Activated CD4-positive, alpha-beta memory T cell treated with anti-CD3 and anti-CD28 coated beads, Interleukin-2, amount 10 ng/mL, durations not matched to agents 7 days and 5 days (primary cell): ENCODE results near the gene KRTAP4-2. TPM values are rescaled to one million over a fixed set of nuclear protein-coding genes. Genes with fewer than 3 reads are reported as not detected.
"Not testable (repeated sequence)": the region's sequence is repeated elsewhere in the genome, so short reads cannot be mapped to it uniquely, and the experiment has no call there.

Experiments
- CTCF ChIA-PET: fragments of 350-600 bp; sonication (Branson Sonifier 250); formaldehyde crosslinking; loops from one replicate; lab custom pipeline; 2021; ENCODE audit warnings: antibody characterized with exemption, inconsistent platforms; lab: Charles Lee
- POLR2A ChIA-PET: fragments of 350-600 bp; sonication (Branson Sonifier 250); formaldehyde crosslinking; loops from one replicate; lab custom pipeline; 2021; ENCODE audit warnings: antibody characterized with exemption; lab: Charles Lee
- DNase-seq: peaks from one replicate; pipeline ENCODE4 v3.0.0-alpha.2; 2020
- H3K27ac Mint-ChIP-seq: one replicate; pipeline ENCODE4 v1.8.0; 2021; ENCODE audit warnings: mild to moderate bottlenecking, mixed read lengths
- H3K27me3 Mint-ChIP-seq: one replicate; pipeline ENCODE4 v1.8.0; 2021; ENCODE audit warnings: mixed read lengths
- H3K36me3 Mint-ChIP-seq: one replicate; pipeline ENCODE4 v1.8.0; 2021; ENCODE audit warnings: low read depth, mixed read lengths
- H3K4me1 Mint-ChIP-seq: one replicate; pipeline ENCODE4 v1.8.0; 2021; ENCODE audit warnings: mixed read lengths
- H3K4me3 Mint-ChIP-seq: one replicate; pipeline ENCODE4 v1.8.0; 2021; ENCODE audit warnings: mild to moderate bottlenecking, mixed read lengths
- H3K9me3 Mint-ChIP-seq: one replicate; pipeline ENCODE4 v1.8.0; 2021; ENCODE audit warnings: mixed read lengths
- total RNA-seq, 2 experiments: library from RNA; stranded (reverse); gene quantifications; one replicate each; pipeline ENCODE4 v1.2.3, GENCODE V29; 2021

The KRTAP4-2 gene
- total RNA-seq, 2 experiments from 2014 or later, result not detected

GRCh38 chr17:41149652-41149985 lies 28.4 kb downstream of the KRTAP4-2 start, which contains the start of gene KRTAP4-5:
KRTAP4-5 (minus strand) TSS chr17:41149825; CDS start chr17:41149767, 58 bp downstream.
- ChIA-PET CTCF (no interaction called here), POLR2A (no interaction called here)
- H3K27ac Mint-ChIP-seq, result no peak within 1 kb of the TSS
- H3K4me3 Mint-ChIP-seq, result no peak within 1 kb of the TSS
- DNase-seq, result no peak
- H3K9me3 Mint-ChIP-seq, result no peaks in the 10 kb centered on the region
- H3K27me3 Mint-ChIP-seq, result peaks cover 3% of the 10 kb centered on the region
- H3K4me1 Mint-ChIP-seq, result no peaks in the 10 kb centered on the region
- H3K36me3 Mint-ChIP-seq, result no peaks in the 10 kb centered on the region

GRCh38 chr17:41148971-41149651 lies 28.9 kb downstream of the KRTAP4-2 start:
- H3K9me3 Mint-ChIP-seq, POLR2A ChIA-PET, H3K4me1 Mint-ChIP-seq, H3K36me3 Mint-ChIP-seq, H3K4me3 Mint-ChIP-seq, DNase-seq, H3K27ac Mint-ChIP-seq, H3K27me3 Mint-ChIP-seq, CTCF ChIA-PET: not testable (repeated sequence)

- no peaks in the 10 kb centered on the region for H3K4me1 Mint-ChIP-seq
- DNase-seq, result no peak
- no peaks in the 10 kb centered on the region for H3K27me3 Mint-ChIP-seq
- H3K4me3 Mint-ChIP-seq, result no peak overlapping the region
- no peak overlapping the region for H3K27ac Mint-ChIP-seq
- H3K36me3 Mint-ChIP-seq, result no peaks in the 10 kb centered on the region
- POLR2A ChIA-PET, result no interaction called here
- CTCF ChIA-PET, result interaction anchor here (1.0 kb wide), 1 partner anchor 11 kb away, joined by 3 read pairs; no protein-coding TSS in a partner anchor
- peaks cover 5% of the 10 kb centered on the region for H3K9me3 Mint-ChIP-seq
Observed at GRCh38 chr17:41147531-41148204, 30.4 kb downstream of the KRTAP4-2 start.

- no peaks in the 10 kb centered on the region for H3K27me3 Mint-ChIP-seq
- peaks cover 10% of the 10 kb centered on the region for H3K9me3 Mint-ChIP-seq
- CTCF ChIA-PET, result no interaction called here
Observed at GRCh38 chr17:41145261-41145660, 32.8 kb downstream of the KRTAP4-2 start.

GRCh38 chr17:41144846-41145245 lies 33.2 kb downstream of the KRTAP4-2 start:
- no peaks in the 10 kb centered on the region for H3K4me1 Mint-ChIP-seq
- no peak overlapping the region for H3K4me3 Mint-ChIP-seq
- ChIA-PET CTCF (no interaction called here), POLR2A (no interaction called here)
- no peak overlapping the region for H3K27ac Mint-ChIP-seq
- no peak for DNase-seq
- H3K27me3 Mint-ChIP-seq, result no peaks in the 10 kb centered on the region
- H3K36me3 Mint-ChIP-seq, result no peaks in the 10 kb centered on the region
- H3K9me3 Mint-ChIP-seq, result peaks cover 10% of the 10 kb centered on the region

More at GRCh38 chr17:41145261-41145660, 32.8 kb downstream of the KRTAP4-2 start:
- H3K36me3 Mint-ChIP-seq, result no peaks in the 10 kb centered on the region
- POLR2A ChIA-PET, result no interaction called here
- no peak for DNase-seq
- H3K27ac Mint-ChIP-seq, result no peak overlapping the region
- no peak overlapping the region for H3K4me3 Mint-ChIP-seq
- H3K4me1 Mint-ChIP-seq, result no peaks in the 10 kb centered on the region

GRCh38 chr17:41141361-41141760 lies 36.7 kb downstream of the KRTAP4-2 start:
- DNase-seq, result no peak
- CTCF ChIA-PET, result no interaction called here
- Mint-ChIP-seq H3K9me3 (peaks cover 15% of the 10 kb centered on the region), H3K27ac (no peak overlapping the region), H3K4me3 (no peak overlapping the region), H3K36me3 (peaks cover 3% of the 10 kb centered on the region), H3K4me1 (no peaks in the 10 kb centered on the region), H3K27me3 (peaks cover 2% of the 10 kb centered on the region)
- POLR2A ChIA-PET, result no interaction called here

- Mint-ChIP-seq H3K27ac (no peak within 1 kb of the TSS), H3K9me3 (peaks cover 15% of the 10 kb centered on the region), H3K4me1 (no peaks in the 10 kb centered on the region), H3K36me3 (peaks cover 3% of the 10 kb centered on the region), H3K4me3 (no peak within 1 kb of the TSS), H3K27me3 (peaks cover 2% of the 10 kb centered on the region)
- ChIA-PET CTCF (no interaction called here), POLR2A (no interaction called here)
- DNase-seq, result no peak
Observed at GRCh38 chr17:41140360-41141131, 37.5 kb downstream of the KRTAP4-2 start, which contains the start of gene KRTAP4-6. KRTAP4-6 (minus strand) TSS chr17:41140544; CDS start chr17:41140487, 57 bp downstream.

GRCh38 chr17:41139865-41140264 lies 38.2 kb downstream of the KRTAP4-2 start:
- DNase-seq, POLR2A ChIA-PET, H3K27ac Mint-ChIP-seq, CTCF ChIA-PET, H3K27me3 Mint-ChIP-seq, H3K4me1 Mint-ChIP-seq, H3K36me3 Mint-ChIP-seq, H3K4me3 Mint-ChIP-seq: not testable (repeated sequence)
- peaks cover 15% of the 10 kb centered on the region for H3K9me3 Mint-ChIP-seq

- Mint-ChIP-seq H3K27ac (no peak overlapping the region), H3K4me3 (no peak overlapping the region), H3K36me3 (no peaks in the 10 kb centered on the region), H3K4me1 (no peaks in the 10 kb centered on the region), H3K9me3 (peaks cover 2% of the 10 kb centered on the region), H3K27me3 (peaks cover 2% of the 10 kb centered on the region)
- DNase-seq, result no peak
- ChIA-PET POLR2A (no interaction called here), CTCF (no interaction called here)
Observed at GRCh38 chr17:41133880-41134735, 43.9 kb downstream of the KRTAP4-2 start.

- Mint-ChIP-seq H3K27ac (no peak overlapping the region), H3K36me3 (no peaks in the 10 kb centered on the region), H3K9me3 (no peaks in the 10 kb centered on the region), H3K27me3 (no peaks in the 10 kb centered on the region), H3K4me1 (no peaks in the 10 kb centered on the region), H3K4me3 (no peak overlapping the region)
- no peak for DNase-seq
- ChIA-PET POLR2A (no interaction called here), CTCF (no interaction called here)
Observed at GRCh38 chr17:41131979-41132378, 46.0 kb downstream of the KRTAP4-2 start.
